ENCODE results near the gene TRIO.

Gene TRIO

DNA sequence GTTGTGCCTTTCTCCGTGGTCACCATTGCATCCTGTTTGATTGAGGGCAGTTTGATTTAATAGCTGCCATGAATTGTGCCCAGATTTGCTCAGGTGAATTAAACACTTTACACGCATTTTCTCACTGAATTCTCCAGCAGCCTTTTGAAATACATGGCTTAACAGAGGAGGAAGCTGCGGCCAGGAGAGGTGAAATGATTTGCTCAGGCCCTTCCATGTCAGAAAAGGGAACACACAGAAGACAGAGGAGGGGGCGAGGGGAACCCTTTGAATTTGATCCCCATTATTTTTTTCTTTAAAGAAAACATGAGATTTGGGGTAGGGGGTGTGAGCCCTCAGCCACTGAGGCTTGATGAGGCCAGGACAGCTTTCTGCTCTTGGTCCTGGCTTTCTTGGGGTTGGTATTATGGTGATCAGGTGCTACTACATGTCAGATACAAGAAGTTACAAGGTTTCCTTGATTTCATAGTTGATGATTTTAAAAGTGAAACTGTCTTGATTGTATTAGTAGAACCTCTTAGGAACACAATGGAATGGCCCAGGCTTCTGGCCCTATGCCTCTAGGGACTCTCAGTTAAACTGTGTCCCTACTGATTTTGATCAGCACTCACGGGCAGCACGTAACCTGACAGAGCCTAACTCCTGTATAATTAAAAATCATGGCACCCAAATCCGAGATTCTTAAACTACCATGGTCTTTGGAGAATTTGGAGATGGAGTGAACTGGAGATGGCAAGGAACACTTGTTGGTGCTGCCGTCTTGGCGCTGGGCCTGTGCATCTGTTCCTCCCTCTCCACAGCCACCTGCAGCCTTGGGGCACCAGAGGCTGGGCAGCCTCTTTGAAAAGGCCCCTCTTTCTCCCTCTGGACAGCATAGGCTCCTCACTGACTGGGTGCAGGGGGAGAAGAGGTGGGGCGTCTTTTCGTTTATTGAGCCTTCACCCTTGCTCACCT lies 107.9 kb downstream of the TRIO start:
- DNase-seq, result no peak

DNA sequence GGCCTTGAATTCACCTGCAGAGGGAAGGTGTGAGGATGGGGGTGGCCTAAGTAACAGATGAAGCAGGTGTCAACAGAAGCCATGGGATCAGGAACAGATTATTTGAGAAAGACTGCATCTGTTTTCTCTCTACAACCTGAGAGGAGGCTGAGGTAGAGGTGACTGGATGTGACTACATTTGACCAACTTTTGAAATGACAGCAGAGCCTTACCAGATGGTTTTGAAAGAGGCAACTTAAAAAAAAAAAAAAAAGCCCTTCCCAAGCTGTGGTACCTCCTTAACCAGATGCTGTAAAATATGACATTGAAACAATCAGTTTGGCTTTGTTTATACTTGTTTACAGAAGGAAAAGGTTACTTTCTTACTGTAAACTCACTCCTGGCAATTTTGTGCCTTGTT lies 108.6 kb downstream of the TRIO start:
- DNase-seq, result no peak

DNA sequence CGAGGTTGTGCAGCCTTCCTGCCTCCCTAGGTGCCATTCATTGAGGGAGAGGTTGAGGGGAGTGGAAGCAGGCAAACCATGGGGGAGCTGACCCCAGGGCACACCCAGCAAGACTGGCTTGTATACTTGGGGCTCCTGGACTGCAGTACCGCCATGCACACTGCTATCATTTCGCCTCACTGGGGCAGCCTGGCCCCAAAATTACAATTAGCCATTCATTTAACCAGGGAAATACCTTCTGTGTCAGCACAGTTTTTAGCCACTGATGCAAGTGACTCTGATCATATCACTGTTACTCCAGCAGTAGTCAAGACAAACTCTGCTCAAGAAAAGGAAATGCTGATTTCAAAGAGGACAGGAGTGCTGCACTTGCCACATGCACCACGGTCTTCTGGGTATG lies 109.7 kb downstream of the TRIO start:
- no peak for DNase-seq

DNA sequence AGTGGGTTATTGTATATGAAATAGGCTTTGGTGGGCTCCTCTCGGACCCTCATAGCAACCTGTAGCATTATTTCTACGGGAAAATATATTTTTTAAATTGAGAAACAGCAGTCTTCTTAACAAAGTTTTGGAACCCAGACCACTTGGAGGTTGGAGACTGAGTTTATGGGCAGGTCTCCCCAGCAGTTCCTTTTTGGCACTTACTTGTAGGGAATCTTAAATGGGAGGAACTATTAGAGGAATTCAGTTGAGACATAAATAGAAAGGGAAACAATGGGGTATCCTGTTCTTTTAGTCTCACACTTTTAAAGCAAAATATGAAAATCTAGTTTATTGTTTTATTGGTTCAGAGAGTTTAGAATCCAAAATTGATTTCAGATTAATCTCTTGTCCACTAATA lies 111.5 kb downstream of the TRIO start:
- DNase-seq, result no peak

DNA sequence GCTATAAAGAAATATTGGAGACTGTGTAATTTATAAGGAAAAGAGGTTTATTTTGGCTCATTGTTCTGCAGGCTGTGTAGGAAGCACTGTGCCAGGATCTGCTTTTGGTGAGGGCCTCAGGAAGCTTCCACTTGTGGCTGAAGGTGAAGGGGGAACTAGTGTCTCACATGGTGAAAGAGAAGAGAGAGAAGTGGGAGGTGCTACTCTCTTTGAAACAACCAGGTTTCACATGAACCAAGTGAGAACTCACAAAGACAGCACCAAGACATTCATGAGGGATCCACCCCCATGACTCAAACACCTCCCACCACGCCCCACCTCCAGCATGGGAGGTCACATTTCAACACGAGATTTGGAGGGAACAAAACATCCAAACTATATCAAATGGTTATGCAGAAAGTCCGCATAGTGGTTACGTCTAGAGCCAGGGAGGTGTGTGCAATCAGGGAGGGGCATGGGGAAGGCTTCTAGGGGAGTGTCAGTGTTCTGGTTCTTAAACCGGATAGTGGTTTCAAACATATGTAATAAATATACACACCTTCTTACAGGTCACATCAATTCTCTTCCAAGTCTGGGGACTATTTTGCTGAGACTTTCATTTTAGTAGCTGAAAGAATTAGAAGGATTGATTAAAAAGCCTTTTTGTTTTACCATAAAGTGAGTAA lies 113.0 kb downstream of the TRIO start:
- no peak for DNase-seq

DNA sequence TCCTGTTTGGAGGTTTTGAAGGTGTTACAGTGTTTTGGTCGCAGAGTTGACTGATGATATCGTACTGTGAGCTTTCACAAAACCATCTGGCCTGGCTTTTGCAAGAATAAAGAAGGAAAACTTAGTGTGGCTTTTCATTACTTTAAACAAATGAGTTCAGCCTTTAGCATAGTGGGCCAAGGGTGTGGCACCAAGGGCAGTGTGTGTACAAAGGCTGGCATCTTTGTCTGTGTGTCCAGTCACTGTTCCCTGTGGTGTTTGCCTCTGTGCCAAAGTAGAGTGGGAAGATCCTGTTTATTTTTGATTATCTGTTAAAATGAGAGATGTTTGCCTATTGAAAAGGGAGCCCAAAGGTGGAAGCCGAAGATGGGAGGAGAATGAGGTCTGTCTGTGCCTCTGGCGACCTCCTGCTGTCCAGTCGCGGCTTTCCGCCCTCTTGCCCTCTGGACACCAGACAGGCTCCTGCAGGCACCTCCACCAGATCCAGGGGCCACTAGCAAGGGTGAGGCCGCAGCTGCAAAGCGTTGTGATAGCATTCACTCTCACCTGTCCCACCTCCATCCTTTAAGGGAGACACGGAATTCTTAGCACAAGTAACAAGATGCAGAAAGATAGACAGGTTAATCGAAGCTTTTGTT lies 113.7 kb downstream of the TRIO start:
- DNase-seq, result no peak

DNA sequence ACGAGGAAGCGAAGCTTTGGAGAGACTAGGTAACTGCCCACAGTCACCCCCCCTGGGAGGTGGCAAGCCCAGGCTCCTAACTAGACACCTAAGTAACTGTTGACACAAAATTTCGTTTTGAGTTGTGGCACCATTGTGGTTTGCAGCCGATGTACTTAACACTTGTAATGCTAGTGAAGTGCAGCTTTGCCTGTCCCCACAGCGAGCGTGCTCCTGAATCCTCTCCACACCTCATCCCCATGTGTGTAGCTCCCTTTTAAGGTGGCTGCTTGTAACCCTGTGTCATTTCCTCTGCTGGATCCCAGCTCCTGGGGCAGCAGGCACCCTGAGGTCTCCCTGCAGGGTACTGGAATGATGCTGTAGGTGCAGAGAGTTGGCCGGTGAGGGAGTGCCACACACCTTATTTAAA lies 114.9 kb downstream of the TRIO start:
- DNase-seq, result no peak

DNA sequence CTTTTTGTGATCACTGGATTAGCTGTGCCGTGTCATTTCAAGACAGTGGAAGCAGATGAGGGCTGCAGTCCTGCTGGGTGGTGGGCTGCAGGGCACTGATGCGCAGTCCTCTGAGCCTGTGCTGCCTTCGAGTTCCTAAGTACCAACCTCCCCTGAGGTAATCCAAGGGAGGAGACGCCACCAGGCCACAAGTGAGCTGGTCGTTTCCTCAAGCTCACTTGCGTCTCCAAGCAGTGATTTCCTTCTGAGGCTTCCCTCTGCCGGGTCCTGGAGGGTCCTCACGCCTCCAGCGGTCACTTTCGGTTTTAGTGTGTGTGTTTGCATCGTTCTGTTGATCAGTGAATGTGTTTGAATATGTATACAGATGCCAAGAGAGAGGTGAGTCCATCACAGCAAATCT lies 115.7 kb downstream of the TRIO start:
- DNase-seq, result no peak

DNA sequence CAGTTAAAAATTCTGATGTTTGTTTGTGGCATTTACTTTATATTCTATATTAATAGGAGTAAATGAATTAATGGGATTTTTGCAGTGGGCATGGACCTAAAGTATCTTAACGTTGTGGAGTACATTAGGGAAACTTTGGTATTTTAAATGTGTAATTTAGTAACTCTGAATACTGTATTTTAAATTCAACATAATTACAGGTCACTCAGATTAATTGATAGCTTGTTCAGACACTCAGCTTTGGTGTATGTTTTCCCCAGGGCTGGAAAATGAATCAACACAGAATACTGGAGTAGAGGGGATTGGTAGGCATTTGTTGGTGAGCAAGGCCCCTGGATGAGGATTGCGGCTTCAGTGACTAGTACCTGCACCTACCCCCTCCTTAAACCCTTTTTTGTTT lies 117.5 kb downstream of the TRIO start:
- no peak for DNase-seq

DNA sequence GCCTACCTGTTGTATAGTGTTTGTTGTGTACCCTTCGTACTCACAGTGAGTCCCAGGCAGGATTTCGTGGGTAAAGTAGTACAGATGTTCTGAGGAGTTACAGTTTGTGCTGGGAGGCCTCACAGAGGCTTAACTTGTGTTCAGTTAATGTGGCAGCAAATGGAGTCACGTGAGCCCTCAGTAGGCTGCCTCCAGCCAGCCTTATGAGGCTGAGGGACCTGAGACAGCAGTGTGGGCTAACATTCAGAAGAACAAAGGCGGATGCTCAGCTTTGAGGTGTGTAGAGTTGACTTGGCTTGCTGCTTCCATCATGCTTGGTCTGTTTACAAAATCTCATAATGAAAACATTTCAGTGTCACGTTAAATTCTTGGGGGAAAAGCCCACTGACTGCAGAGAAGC lies 118.1 kb downstream of the TRIO start:
- DNase-seq, result no peak

DNA sequence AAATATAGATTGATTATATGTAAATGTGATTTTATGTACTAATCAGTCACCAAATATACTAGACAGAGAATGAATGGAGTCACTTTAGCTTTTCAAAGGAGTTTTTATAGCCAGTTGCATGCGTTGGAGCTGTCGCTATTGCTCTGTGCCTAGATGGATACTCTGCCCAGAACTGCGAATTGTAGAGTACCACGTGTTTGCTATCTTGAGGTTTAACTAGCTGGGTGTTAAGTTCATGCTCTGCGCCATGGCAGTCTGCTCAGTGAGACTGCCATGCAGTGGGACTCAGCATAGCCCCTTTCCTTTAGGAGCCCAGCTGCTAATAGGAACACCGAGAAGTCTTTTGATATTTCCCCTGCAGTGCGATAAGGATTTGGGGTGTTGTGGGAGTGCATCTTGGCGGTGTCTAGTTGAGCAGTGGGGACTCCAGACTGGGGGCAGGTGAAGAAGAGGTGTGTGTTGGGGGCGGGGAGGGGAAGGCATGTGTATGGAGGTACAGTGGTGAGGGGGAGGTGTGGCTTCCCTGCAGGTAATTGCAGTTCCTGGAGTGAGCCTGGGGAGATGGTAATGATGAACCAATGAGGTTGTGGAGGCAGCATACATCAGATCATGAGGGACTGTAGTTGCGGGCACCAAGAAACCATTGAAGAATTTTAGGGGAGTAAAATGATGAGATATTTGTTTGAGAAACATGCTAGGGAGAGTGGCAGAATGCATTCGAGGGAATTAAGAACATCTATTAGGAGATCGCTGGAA lies 118.9 kb downstream of the TRIO start:
- DNase-seq, result no peak

DNA sequence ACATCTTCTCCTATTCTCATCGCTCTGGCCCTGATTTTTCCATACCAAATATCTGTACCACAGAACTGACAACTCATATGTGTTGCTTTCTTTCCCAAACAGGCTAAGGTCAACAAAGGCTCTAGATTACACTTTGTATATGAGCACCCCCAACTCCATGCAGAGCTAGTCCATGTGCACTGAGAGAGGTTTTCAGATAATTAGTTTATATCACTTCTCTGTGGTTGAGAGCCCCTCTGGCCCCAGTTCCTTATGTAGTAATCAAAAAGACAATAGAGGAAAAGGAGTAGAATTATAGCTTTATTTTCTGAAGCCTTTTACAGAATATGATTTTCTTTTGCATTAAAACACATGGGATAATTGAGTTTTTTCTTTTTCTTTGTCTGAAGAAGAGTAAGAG lies 120.0 kb downstream of the TRIO start:
- no peak for DNase-seq

DNA sequence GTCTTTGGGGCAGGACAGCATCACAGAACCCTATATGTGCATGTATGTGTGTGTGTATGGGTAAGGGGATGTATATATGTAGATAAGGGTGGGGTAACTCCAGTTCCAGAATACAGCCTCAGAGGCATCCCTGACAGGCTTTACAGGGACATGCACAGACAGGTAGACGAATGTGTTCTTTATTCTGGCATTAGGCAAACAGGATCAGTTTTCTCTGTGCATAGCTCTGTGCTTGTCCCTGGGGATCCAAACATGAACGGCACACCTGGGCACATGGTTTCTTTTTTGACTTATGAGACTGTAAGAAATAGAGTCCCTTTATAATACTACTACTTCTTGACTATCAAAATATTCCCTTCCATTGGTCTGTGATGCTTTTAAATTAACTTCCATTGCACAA lies 120.6 kb downstream of the TRIO start:
- no peak for DNase-seq

DNA sequence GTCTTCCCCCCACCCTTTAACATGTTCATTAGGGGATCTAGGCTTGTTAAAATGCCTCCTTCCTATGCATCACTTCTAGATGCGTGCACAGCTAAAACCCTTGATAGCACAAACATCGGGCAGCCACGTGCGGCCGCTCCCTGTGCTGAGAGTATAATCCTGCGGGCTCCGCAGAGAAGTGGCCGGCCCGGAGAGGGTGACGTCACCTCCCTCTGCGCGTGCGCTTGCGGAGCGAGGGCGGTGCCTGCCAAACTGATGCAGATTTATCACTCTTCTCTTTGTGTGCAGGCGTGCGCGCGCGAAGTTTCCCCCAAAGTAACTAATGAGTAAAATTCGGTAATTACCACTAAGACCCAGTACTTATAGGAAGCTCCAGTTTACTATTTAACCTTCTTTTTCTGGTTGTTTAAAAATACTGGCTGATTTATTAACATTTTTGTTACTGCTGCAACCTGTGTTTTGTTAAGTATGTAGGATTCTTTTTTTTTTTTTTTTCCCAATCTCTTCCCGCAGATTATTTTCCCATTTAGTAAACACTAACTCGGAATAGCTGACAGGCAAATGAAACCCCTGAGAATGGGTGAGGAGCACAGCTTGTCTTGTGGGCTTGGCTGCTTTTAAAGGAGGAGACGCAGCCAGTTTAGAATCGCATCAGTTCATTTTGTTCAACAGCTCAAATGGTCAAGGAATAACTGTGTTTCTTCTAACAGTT lies 121.6 kb downstream of the TRIO start:
- DNase-seq, result peak; percentile 93

DNA sequence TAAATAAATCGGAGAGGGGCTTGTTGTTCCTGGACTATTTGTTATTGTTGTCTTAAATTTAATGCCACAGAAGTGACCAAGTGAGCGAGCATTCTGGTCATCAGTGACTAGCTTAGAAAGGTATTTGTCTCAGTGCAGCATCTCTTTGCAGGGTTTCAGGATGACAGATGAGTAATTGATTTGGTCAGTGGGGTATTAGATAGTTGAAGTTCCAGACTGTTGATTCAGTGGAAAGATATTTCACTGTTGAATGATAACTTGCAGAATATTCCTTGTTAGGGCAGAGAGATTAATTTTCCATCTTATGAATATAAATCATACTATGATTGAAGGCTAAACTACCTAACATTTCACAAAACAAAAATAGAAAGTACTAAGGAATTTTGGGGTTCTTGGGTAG lies 122.4 kb downstream of the TRIO start:
- DNase-seq, result no peak

DNA sequence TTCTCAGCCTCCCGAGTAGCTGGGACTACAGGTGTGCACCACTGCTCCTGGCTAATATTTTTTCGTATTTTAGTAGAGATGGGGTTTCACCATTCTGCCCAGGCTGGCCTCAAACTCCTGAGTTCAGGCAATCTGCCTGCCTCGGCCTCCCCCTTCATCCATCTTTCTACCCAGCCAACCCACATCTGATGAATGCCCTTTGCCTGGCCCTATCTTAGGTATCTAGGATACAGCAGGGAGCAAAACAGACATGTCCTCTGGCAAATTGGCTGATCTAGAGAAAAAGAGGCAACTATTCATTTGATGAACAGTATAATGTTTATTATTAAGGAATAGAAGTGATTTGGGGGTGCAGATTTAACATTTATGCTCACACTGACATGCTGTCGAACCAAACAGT lies 123.0 kb downstream of the TRIO start:
- DNase-seq, result no peak

DNA sequence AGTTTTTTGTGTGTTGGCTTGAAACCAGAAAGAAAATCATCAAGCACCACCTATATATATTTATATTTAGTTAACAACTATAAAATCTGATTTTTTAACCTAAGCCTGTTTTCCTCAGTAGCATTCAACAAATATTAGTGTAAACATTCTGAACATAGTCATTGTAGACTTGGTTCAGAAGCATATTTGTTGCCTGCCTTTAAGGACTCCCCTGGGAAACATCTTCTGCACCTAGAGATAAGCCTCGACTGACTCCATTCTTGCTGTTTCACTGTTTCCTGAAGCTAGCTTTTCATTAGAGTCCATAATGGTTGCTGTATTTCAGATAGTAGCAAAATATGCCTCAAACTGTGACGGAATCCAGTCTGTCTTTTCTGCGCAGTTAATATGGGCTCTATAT lies 123.5 kb downstream of the TRIO start:
- peak; percentile 70 for DNase-seq

DNA sequence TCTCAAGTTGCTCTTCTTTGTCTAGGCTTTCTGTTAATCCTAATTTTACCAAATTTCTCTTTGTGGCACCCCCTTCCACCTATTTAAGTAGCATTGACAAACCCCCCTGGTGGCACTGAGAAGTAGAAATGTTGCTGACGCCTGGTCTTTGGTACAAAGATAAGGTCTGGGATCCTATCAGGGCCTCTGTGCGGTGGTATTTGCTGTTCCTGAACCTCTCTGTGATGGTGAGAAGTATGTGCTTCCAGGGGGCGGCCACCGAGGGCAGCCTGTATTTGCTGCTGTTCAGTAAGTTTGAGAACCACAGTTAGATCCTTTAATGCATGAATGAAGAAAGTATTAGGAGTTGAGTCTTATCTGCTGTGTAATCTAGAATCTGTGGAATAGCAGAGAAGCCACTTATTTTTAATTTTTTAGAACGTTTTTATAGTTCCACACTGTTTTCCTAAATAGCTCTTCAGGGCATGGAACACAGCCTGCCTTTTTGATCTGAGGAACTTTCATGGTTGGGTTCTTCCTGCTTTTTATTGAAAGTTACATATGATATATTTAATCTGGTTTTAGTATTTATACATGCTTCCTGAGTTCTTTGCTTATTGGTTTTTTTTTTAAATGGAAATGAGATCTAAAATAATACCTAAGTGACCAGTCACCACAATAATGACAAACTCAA lies 124.2 kb downstream of the TRIO start:
- peak; percentile 63 for DNase-seq

DNA sequence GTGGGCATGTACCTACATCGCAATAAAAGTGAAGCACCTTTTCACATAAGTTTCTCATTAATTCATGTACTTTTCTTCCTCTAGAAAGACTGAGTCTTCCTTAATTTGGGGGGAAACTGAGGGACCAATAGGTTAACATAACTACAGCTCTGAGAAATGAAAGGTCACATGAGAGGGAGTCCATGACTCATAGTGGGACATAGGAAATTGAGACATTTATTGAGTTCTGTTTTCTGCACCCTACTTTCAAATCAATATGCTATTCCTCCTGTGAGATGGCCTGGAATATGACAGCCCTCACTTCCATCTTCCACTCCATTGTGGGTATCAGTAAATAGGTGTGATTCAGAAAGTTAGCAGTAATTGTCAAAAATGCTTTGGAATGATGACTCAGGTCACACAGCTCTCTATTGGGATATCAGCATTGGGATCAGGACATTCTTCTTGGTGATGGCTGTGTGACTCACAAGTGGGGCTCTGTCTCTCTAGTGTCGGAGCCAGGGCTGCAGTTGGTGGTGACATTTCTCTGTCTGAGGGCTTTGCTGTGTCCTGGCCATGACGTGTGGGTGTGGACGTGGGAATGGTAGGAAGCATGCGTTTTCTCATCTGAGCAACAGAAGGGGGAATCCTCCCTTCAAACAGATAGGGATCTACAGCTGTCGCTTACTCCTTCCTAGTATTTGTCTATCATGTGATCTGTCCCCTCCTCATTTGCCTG lies 125.0 kb downstream of the TRIO start:
- DNase-seq, result peak; percentile 41

DNA sequence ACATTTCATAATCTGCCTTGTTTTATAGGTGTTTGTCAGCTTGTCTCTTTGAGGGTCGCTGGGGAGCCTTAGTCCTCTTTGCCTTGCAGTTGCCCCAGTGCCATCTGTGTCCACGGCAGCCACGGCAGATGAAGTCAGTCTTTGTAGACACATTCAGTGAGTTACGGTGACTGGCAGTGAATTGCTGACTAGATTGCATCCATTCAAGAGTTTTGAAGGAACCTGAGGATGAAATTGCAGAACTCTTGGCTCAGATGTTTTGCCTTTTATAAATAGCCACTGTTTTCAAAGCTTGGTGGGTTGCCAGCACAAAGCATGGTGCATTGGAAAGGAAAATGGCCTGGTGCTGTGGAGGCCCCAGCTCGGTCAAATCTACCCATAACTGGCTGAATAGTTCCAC lies 125.6 kb downstream of the TRIO start:
- no peak for DNase-seq

DNA sequence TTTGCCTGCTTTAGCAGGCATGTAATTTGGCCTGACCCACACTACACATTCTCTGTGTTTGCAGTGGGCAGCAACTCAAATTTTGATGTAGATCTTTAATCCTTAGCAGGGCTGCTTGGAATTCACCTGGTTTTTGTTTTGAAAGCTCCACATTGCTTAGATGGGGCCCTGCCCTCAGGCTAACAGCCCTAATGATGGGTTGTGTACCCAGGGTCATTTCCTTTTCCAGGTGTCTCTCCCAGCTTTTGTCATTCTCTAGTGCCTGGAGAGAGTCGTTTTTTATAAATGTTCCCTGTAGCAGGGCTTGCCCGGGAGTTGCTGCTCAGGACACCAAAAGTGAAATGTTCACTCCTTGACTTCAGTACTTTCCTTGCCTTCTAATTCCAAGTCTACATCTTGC lies 126.3 kb downstream of the TRIO start:
- DNase-seq, result no peak

Data from hematopoietic multipotent progenitor cell treated with erythropoietin and hydrocortisone succinate and interleukin-3 and kit ligand, for 6 days (in vitro differentiated cells).